Calu3 (cell line): ENCODE results near the gene GAPT. TPM values are rescaled to one million over a fixed set of nuclear protein-coding genes. Genes with fewer than 3 reads are reported as not detected.

Experiments
- BruUV-seq: library from RNA; stranded (reverse); fragments of 400-500 nt; replicated peaks from 2 replicates; lab custom pipeline; 2021; lab: Mats Ljungman, UMichigan
- CTCF ChIA-PET: fragments of 300-600 bp; sonication (Branson Sonifier 250); formaldehyde crosslinking; loops from one replicate; lab custom pipeline; 2022; ENCODE audit warnings: antibody characterized with exemption; lab: Charles Lee
- DNase-seq: peaks from one replicate; pipeline ENCODE4 v3.0.0; 2022
- H3K27ac Mint-ChIP-seq: one replicate; pipeline ENCODE4 v1.8.0; 2022; ENCODE audit warnings: mixed read lengths; ENCODE audit not compliant: unreplicated experiment
- H3K27me3 Mint-ChIP-seq: one replicate; pipeline ENCODE4 v1.8.0; 2022; ENCODE audit warnings: mixed read lengths; ENCODE audit not compliant: unreplicated experiment
- H3K36me3 Mint-ChIP-seq: one replicate; pipeline ENCODE4 v1.8.0; 2022; ENCODE audit warnings: mild to moderate bottlenecking, moderate library complexity, mixed read lengths; ENCODE audit not compliant: insufficient read depth, unreplicated experiment
- H3K4me1 Mint-ChIP-seq: one replicate; pipeline ENCODE4 v1.8.0; 2022; ENCODE audit warnings: mild to moderate bottlenecking, low read depth, mixed read lengths; ENCODE audit not compliant: unreplicated experiment
- H3K4me3 Mint-ChIP-seq: one replicate; pipeline ENCODE4 v1.8.0; 2022; ENCODE audit warnings: mild to moderate bottlenecking, low read depth, moderate library complexity, mixed read lengths; ENCODE audit not compliant: unreplicated experiment
- H3K9me3 Mint-ChIP-seq: one replicate; pipeline ENCODE4 v1.8.0; 2022; ENCODE audit warnings: low read depth, mixed read lengths; ENCODE audit not compliant: unreplicated experiment
- intact Hi-C: fragments of 100-400 bp; cut with micrococcal nuclease; formaldehyde crosslinking; loops from one replicate; pipeline ENCODE4 v1.10.0; 2022; ENCODE audit not compliant: unreplicated experiment
- microRNA-seq: library from miRNA; unstranded; fragments of <30 nt; microRNA quantifications from one replicate; pipeline ENCODE4 v1.2.0, GENCODE V29; 2022
- total RNA-seq: library from RNA; stranded (reverse); gene quantifications from 2 replicates; pipeline ENCODE4 v1.2.3, GENCODE V29; 2022
- TF ChIP-seq, protein P1 (sequence below): fragments of 200-600 bp; IDR thresholded peaks from one replicate; pipeline ENCODE4 v1.8.0; 2022; ENCODE audit warnings: antibody characterized with exemption; ENCODE audit not compliant: unreplicated experiment

GAPT gene
- total RNA-seq, 1 experiment from 2014 or later, result not detected

DNA sequence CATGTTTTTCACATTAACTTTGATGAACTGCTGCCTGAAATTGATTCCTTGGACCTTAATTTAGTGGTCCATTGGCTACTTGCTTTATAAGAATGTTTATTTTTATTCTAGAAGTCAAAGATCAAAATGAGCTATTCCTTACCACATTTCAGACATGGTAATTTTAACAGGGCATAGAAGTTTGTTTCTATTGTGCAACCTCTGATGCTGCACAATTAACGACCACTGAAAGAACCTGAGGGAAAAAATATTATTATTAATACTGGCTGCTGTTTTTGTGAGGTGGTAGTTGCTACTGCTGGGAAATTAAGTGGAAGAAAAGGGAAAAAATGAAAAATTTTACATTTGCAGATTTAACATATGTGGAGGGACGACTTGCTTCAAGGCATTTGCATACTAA is 53.7 kb downstream of the GAPT start:
- TF ChIP-seq, protein P1, sequence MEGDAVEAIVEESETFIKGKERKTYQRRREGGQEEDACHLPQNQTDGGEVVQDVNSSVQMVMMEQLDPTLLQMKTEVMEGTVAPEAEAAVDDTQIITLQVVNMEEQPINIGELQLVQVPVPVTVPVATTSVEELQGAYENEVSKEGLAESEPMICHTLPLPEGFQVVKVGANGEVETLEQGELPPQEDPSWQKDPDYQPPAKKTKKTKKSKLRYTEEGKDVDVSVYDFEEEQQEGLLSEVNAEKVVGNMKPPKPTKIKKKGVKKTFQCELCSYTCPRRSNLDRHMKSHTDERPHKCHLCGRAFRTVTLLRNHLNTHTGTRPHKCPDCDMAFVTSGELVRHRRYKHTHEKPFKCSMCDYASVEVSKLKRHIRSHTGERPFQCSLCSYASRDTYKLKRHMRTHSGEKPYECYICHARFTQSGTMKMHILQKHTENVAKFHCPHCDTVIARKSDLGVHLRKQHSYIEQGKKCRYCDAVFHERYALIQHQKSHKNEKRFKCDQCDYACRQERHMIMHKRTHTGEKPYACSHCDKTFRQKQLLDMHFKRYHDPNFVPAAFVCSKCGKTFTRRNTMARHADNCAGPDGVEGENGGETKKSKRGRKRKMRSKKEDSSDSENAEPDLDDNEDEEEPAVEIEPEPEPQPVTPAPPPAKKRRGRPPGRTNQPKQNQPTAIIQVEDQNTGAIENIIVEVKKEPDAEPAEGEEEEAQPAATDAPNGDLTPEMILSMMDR, result no peak
- intact Hi-C loops, result no loop called here
- CTCF ChIA-PET, result no interaction called here
- Mint-ChIP-seq H3K27ac (no peak overlapping the region), H3K4me3 (no peak overlapping the region), H3K36me3 (no peaks in the 10 kb centered on the region), H3K27me3 (peaks cover 16% of the 10 kb centered on the region), H3K4me1 (no peaks in the 10 kb centered on the region), H3K9me3 (peaks cover 4% of the 10 kb centered on the region)
- BruUV-seq, result no TSS peak
- no peak for DNase-seq

DNA sequence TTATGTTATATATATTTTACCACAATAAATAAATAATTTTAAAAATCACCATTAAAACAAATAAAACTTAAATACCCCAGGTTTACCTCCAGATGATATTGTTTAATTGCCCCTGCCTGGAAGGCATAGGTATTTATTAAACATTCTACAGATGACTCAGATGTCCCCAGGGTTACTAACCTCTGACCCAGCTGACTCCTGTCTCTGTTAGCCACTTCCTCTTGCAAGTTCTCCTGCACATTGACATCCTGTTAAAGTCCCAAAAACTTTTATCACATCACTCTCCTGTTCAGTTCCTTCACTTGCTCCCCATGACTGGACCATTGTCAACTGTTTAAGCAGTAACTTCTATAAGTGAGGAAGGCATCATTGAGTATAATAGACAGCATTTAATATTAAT is 54.7 kb downstream of the GAPT start:
- TF ChIP-seq, protein P1, result no peak
- Mint-ChIP-seq H3K36me3 (no peaks in the 10 kb centered on the region), H3K9me3 (peaks cover 2% of the 10 kb centered on the region), H3K4me1 (no peaks in the 10 kb centered on the region), H3K27me3 (peaks cover 14% of the 10 kb centered on the region), H3K4me3 (no peak overlapping the region), H3K27ac (no peak overlapping the region)
- intact Hi-C loops, result no loop called here
- no TSS peak for BruUV-seq
- no peak for DNase-seq
- CTCF ChIA-PET, result no interaction called here

Small RNA genes lying within 50 kb of the gene (microRNA-seq; reads per million reads assigned to microRNA genes)
- not detected for gene MIR548AE2

Other genes with a start within 250 kb of the GAPT start
- 135 and 229 TPM in 2 replicates for gene PLK2, start 31.3 kb upstream of the GAPT start, total RNA-seq
- not detected in 2 replicates for gene RAB3C, start 91.6 kb downstream of the GAPT start, total RNA-seq